ENCODE measurements around the gene ZNF561.
"Not testable (repeated sequence)": the region's sequence is repeated elsewhere in the genome, so short reads cannot be mapped to it uniquely, and the experiment has no call there.

Gene ZNF561

DNA sequence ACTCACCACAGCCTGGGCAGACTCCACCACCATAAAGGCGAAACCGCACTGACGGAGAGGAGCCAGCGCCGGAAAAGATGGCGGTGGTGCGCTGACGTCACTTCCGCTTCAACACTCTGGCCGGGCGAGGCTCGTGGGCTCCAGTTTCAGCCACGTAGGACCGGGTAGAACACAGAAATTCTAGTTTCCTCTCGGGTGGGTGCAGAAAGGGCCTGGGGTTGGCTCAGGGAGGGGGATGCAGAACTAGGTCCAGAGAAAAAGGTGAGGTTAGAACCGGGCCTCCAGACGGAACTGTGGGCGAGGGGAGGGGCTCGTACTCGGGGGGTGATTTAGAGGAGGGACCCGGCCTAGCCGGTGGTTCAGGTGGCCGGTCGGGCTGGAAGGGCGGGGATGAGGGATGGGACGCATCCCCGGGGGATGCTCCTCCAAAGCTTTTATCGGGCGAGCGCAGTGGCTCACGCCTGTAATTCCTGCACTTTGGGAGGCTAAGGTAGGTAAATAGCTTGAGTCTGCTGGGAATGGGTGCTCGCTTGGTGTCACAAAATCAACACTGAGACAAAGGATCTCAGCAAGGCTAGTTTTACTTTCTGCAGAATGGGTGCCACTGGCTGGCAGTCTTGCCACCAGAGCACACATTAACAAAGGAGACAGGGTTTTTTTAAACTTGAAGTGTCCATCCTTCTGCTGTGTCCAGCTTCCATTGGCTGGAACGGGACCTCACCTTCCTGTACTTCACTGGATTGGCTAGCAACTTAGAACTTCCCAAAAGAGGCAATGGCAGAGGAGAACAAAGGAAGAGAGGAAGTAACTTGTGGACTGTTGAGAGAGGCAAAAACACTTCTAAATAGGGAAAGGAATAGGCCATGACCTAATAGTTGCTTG is at the start of gene ZNF561:
Gene ZNF561, minus strand, starts transcription at position 77 of the 882 bp plus-strand sequence. CDS start 1,776 bp downstream, outside the sequence.
- DNase-seq (ENCODE audit: extremely low read depth, low read depth), result peak; percentile 65
- TF ChIP-seq, protein P1, sequence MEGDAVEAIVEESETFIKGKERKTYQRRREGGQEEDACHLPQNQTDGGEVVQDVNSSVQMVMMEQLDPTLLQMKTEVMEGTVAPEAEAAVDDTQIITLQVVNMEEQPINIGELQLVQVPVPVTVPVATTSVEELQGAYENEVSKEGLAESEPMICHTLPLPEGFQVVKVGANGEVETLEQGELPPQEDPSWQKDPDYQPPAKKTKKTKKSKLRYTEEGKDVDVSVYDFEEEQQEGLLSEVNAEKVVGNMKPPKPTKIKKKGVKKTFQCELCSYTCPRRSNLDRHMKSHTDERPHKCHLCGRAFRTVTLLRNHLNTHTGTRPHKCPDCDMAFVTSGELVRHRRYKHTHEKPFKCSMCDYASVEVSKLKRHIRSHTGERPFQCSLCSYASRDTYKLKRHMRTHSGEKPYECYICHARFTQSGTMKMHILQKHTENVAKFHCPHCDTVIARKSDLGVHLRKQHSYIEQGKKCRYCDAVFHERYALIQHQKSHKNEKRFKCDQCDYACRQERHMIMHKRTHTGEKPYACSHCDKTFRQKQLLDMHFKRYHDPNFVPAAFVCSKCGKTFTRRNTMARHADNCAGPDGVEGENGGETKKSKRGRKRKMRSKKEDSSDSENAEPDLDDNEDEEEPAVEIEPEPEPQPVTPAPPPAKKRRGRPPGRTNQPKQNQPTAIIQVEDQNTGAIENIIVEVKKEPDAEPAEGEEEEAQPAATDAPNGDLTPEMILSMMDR (IDR thresholded peaks at IDR 0.05; ENCODE audit: low read depth, low read length), result no peak

DNA sequence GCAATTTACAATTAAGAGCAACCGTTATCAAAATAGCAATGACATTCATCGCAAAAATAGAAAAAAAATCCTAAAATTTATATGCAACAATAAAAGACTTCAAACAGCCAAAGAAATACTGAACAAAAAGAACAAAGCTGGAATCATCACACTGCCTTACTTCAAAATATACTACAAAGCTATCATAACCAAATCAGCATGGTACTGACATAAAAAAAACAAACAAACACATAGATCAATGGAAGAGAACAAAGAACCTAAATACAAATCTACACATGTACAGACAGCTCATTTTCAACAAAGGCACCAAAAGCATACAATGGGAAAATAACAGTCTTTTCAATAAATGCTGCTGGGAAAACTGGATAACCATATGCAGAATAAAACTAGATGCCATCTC is 47.5 kb upstream of the ZNF561 start:
- DNase-seq (ENCODE audit: extremely low read depth, low read depth), result no peak
- TF ChIP-seq, protein P1 (IDR thresholded peaks at IDR 0.05; ENCODE audit: low read depth, low read length), result no peak

DNA sequence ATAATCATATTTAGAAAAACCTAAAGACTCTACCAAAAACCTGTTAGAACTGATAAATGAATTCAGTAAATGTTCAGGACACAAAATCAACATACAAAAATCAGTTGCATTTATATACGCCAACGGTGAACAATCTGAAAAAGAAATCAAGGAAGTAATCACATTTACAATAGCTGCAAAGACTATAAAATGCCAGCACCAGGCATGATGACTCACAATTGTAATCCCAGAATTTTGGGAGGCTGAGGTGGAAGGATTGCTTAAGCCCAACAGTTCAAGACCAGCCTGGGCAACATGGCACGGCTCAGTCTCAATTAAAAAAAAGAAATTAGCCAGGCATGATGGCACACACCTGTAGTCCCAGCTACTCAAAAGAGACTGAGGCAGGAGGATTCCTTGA is 46.9 kb upstream of the ZNF561 start:
- TF ChIP-seq, protein P1 (IDR thresholded peaks at IDR 0.05; ENCODE audit: low read depth, low read length), result no peak
- DNase-seq (ENCODE audit: extremely low read depth, low read depth), result no peak

DNA sequence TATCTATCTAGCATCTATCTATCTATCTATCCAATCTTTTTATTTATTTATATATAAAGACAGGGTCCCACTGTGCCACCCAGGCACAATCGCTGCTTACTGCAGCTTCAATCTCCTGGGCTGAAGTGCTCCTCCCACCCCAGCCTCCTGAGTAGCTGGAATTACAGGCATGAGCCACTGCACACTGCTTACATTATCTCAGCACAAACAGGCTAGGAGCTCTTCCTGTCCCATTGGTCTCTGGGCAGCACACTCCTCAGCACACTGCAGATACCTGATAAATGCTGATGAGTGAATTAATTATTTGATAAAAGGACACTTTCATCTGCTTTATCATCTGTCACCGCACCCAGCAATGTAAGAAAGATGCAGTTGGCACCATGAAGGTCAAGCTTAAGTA is 37.7 kb upstream of the ZNF561 start:
- TF ChIP-seq, protein P1 (IDR thresholded peaks at IDR 0.05; ENCODE audit: low read depth, low read length), result no peak
- DNase-seq (ENCODE audit: extremely low read depth, low read depth), result no peak

DNA sequence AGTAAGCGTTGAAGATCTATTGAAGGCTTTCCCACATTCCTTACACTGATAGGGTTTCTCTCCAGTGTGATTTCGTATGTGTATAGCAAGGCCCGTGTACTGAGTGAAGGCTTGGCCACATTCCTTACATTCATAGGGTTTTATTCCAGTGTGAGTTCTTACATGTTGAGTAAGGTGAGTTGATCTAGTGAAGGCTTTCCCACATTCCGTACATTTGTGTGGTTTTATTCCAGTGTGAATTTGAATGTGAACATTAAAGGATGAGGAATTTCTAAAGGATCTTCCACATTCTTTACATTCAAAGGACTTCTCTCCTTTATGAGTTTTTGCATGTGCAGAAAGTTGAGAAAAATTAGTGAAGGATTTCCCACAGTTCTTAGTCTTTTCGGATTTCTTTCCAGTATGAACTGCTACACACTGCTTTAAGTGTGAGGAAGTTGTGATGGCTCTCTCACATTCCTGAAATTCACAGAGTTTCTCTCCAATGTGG is 32.1 kb upstream of the ZNF561 start:
- DNase-seq (ENCODE audit: extremely low read depth, low read depth), result not testable (repeated sequence)

DNA sequence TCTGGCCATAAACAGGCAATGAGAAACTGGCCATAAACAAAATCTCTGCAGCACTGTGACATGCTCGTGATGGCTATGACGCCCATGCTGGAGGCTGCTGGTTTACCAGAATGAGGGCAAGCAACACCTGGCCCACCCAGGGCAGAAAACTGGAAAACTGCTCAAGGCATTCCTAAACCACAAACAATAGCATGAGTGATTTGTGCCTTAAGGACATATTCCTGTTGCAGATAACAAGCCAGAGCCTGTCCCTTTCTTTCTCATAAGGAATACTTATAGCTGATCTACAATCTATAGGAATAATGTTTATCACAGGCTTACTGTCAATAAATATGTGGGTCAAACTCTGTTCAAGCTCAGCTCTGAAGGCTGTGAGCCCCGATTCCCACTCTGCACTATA is 30.4 kb upstream of the ZNF561 start:
- DNase-seq (ENCODE audit: extremely low read depth, low read depth), result not testable (repeated sequence)

DNA sequence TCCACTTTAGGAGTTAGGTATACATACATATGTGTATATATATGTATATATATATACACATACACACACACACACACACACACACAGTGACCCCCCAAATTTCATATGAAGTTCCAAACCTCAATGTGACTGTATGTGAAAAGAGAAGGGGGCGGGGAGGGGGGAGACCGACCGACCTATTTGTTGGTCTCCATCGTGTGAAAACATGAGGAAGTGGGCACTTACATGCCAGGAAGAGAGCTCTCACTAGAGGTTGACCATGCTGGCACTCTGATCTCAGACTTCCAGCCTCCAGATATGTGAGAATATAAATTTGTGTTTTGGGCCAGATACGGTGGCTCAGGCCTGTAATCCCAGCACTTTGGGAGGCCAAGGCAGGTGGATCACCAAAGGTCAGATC is 29.3 kb upstream of the ZNF561 start:
- TF ChIP-seq, protein P1 (IDR thresholded peaks at IDR 0.05; ENCODE audit: low read depth, low read length), result no peak
- DNase-seq (ENCODE audit: extremely low read depth, low read depth), result no peak

DNA sequence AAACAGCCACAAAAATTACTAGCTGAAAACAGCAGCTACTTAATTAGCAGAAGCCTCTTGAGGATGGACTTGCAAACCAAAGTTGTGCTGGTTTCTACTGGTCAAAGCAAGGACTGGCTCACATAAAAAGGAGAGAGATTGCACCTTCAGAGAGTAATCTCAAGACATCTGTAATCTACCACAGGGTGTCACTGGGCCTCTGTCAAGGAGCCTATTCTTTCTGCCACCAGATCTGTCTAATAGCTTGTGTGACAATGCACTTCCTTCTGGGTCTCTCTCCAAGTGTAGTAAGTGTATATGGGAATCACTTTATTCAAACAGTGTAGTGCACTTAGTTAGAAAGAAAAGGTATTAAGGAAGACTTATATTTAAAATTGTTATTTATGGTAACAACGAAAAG is 24.4 kb upstream of the ZNF561 start:
- TF ChIP-seq, protein P1 (IDR thresholded peaks at IDR 0.05; ENCODE audit: low read depth, low read length), result no peak
- DNase-seq (ENCODE audit: extremely low read depth, low read depth), result no peak

Data from AG09319 (cell line).